Measurements from ENCODE around the gene C8A. TPM values are rescaled to one million over a fixed set of nuclear protein-coding genes. Genes with fewer than 3 reads are reported as not detected.

Gene C8A
- total RNA-seq, 1 experiment from 2014 or later: not detected

DNA sequence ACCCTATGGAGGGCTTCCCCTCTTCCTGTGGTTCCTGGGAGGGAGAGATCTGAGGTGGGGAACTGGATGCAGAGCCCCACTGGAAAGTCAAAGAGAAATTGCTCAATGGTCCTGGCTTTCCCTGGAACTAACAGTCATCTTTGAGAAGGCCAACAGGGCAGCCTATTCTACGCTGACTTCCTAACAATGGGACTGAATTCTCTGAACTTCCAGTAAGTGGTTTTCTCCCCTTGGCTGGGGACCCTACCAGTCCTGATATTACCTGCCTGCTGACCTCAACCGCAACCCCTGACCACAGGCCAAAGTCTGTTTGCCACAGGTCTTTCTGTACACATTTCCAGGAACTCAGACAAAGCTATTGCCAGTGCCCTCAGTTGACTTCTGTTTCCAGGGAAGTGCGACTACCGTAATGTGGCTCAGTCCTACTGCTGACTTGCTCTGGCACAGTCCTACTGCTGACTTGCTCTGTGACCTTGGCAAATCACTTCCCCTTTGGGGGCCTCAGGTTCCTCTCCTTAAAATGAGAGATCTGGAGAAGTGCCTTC, 55.9 kb downstream of the C8A start:
- in situ Hi-C loops (cut with HindIII; ENCODE audit: low pct_unique_long_range_greater_than_20kb, low sequenced_read_pairs): no loop called here
- no peak for DNase-seq (ENCODE audit: low read depth, low spot score)

- in situ Hi-C loops (cut with HindIII; ENCODE audit: low pct_unique_long_range_greater_than_20kb, low sequenced_read_pairs): no loop called here
- no peak for DNase-seq (ENCODE audit: low read depth, low spot score)
Observed at GRCh38 chr1:56911098-56911938, 56.7 kb downstream of the C8A start.

GRCh38 chr1:56912325-56912724, 57.7 kb downstream of the C8A start:
- in situ Hi-C loops (cut with HindIII; ENCODE audit: low pct_unique_long_range_greater_than_20kb, low sequenced_read_pairs): no loop called here
- no peak for DNase-seq (ENCODE audit: low read depth, low spot score)

DNA sequence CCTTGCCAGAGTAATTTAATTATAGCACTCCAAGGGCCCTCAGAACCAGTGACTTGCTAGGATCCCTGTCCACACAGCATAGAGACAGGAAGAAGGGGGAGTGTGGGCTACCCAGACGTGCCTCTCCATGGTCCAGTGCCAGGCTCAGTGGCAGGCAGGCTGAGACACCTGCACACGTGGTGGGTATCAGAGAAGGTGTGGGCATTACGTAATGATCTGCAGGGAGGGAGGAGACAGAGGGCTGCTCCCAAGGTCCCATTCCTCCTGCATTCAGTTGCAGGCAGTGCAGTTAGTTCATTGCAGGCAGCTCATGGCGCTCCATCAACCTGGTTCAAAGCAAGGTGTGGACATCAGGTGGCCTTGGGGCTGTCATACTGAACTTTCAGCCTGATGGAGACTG, 61.4 kb downstream of the C8A start:
- in situ Hi-C loops (cut with HindIII; ENCODE audit: low pct_unique_long_range_greater_than_20kb, low sequenced_read_pairs): no loop called here
- DNase-seq (ENCODE audit: low read depth, low spot score): no peak

- in situ Hi-C loops (cut with HindIII; ENCODE audit: low pct_unique_long_range_greater_than_20kb, low sequenced_read_pairs): no loop called here
- DNase-seq (ENCODE audit: low read depth, low spot score): no peak
Observed at GRCh38 chr1:56916630-56917029, 62.0 kb downstream of the C8A start.

DNA sequence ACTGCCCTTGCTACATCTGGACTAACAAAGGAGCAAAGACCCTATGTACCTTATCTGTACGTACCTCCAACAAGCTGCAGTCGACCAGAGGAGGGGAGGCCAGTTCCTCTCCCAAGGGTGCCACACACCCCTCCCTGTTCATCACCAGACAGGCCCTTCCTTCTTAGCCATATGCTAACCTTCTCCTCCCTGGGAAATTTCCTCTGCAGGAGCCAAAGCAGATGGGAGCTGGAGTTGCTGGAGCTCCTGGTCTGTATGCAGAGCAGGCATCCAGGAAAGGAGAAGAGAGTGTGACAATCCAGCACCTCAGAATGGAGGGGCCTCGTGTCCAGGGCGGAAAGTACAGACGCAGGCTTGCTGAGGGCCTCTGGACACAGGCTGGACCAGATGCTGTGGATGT, 62.8 kb downstream of the C8A start:
- in situ Hi-C loops (cut with HindIII; ENCODE audit: low pct_unique_long_range_greater_than_20kb, low sequenced_read_pairs): no loop called here
- DNase-seq (ENCODE audit: low read depth, low spot score): no peak

DNA sequence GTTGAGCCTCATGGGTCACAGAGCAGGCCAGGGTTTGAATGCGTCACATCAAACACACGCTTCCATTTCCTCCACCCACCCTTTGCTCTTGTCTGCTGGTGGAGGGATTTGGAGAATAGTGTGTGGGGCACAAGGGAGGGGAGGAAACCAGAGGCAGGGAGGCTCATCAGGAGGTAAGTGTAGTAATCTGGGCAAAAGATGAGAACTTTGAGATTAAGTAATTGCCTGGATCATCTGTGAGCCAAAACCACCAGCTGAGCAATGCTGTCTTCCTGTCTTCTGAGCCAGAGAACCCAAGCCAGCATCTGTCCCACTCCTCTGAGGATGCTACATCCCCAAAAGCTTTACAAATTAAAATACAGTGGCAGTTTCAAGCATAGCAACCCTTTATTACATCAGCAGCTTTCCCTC, 66.0 kb downstream of the C8A start:
- DNase-seq (ENCODE audit: low read depth, low spot score): no peak
- in situ Hi-C loops (cut with HindIII; ENCODE audit: low pct_unique_long_range_greater_than_20kb, low sequenced_read_pairs): no loop called here

- no peak for DNase-seq (ENCODE audit: low read depth, low spot score)
- in situ Hi-C loops (cut with HindIII; ENCODE audit: low pct_unique_long_range_greater_than_20kb, low sequenced_read_pairs): no loop called here
Observed at GRCh38 chr1:56921479-56921878, 66.9 kb downstream of the C8A start.

DNA sequence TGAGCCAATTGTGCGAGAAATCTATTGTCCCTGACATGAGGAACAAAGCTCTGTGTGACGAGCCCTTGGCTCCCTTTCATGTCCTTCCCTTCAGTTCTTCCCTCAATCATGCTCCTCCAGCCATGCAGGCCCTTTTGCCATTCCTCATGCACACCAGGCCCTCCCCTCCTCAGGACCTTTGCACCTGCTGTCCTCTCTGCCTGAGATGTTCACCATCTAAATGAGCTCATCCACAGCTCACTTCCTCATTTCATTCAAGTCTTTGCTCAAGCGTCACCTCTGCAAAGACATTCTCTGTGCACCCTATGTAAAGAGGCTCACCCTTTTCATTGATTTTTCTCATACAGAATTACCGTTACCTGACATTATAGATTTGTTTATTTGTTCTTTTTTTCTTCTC, 67.5 kb downstream of the C8A start:
- in situ Hi-C loops (cut with HindIII; ENCODE audit: low pct_unique_long_range_greater_than_20kb, low sequenced_read_pairs): no loop called here
- no peak for DNase-seq (ENCODE audit: low read depth, low spot score)

GRCh38 chr1:56922507-56922906, 67.9 kb downstream of the C8A start:
- in situ Hi-C loops (cut with HindIII; ENCODE audit: low pct_unique_long_range_greater_than_20kb, low sequenced_read_pairs): no loop called here

DNA sequence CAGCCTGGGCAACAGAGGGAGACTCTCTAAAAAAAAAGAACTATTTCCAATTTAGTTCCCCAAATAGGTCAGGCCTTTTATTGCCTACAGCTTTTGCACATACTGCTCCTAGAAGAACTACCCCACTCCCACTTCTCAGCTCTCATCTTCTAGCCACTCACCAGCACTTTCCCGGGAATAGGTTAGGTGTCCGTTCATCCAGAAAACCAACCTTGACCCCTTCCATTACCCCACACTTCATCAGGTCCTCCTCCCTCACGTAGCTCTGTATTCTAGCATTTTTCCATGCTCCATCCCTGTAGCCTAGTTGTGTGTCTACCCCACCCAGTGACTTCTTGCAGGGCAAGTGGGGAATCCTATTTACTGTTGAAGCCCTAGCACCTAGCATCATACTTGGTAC, 68.6 kb downstream of the C8A start:
- DNase-seq (ENCODE audit: low read depth, low spot score): no peak
- in situ Hi-C loops (cut with HindIII; ENCODE audit: low pct_unique_long_range_greater_than_20kb, low sequenced_read_pairs): no loop called here

More at GRCh38 chr1:56922507-56922906, 67.9 kb downstream of the C8A start:
- no peak for DNase-seq (ENCODE audit: low read depth, low spot score)

GRCh38 chr1:56924116-56924515, 69.5 kb downstream of the C8A start:
- no peak for DNase-seq (ENCODE audit: low read depth, low spot score)
- in situ Hi-C loops (cut with HindIII; ENCODE audit: low pct_unique_long_range_greater_than_20kb, low sequenced_read_pairs): no loop called here

GRCh38 chr1:56925193-56925592, 70.6 kb downstream of the C8A start:
- no peak for DNase-seq (ENCODE audit: low read depth, low spot score)
- in situ Hi-C loops (cut with HindIII; ENCODE audit: low pct_unique_long_range_greater_than_20kb, low sequenced_read_pairs): no loop called here

- DNase-seq (ENCODE audit: low read depth, low spot score): no peak
Observed at GRCh38 chr1:56927171-56927570, 72.6 kb downstream of the C8A start.

DNA sequence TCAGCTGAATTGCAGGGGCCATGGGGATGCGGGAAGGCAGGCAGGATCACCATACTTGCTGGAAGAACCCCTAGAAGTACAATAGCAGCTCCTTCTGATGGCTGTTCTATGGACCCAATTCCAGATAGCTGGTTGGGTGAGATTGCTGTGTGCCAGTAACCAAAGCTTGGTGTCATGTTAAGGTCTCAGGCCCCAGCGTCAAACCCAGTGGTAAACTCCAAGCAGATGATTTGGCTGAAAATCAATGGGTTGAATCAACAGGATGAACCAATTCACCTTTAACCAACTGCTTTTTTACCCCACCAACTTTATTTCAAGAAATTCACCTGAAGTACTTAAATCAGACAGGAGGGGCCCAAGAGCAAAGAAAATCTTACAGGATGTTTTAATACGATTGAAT, 73.4 kb downstream of the C8A start:
- DNase-seq (ENCODE audit: low read depth, low spot score): no peak
- in situ Hi-C loops (cut with HindIII; ENCODE audit: low pct_unique_long_range_greater_than_20kb, low sequenced_read_pairs): no loop called here

More at GRCh38 chr1:56927171-56927570, 72.6 kb downstream of the C8A start:
- in situ Hi-C loops (cut with HindIII; ENCODE audit: low pct_unique_long_range_greater_than_20kb, low sequenced_read_pairs): no loop called here

- in situ Hi-C loops (cut with HindIII; ENCODE audit: low pct_unique_long_range_greater_than_20kb, low sequenced_read_pairs): no loop called here
- DNase-seq (ENCODE audit: low read depth, low spot score): no peak
Observed at GRCh38 chr1:56929492-56929891, 74.9 kb downstream of the C8A start.

GRCh38 chr1:56931211-56931610, 76.6 kb downstream of the C8A start:
- no peak for DNase-seq (ENCODE audit: low read depth, low spot score)
- in situ Hi-C loops (cut with HindIII; ENCODE audit: low pct_unique_long_range_greater_than_20kb, low sequenced_read_pairs): no loop called here

DNA sequence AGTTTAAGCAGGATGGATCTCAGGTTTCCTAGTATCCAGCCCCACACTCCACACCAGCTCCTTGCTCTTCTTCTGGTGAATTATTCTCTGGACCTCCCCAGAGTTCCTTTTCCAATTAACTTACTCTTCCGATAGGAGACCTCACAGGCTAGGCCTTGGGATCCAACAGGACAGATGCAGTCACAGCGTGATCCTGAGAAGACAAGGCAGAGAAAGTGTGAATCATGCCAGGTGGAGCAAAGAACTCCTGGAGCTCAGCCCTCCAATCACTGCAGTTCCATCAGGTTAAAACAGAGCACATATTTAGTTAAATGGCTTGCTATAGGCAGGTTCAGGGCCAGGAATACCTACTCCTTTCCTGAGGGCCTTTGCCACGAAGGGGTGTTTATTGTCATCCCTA, 77.1 kb downstream of the C8A start:
- in situ Hi-C loops (cut with HindIII; ENCODE audit: low pct_unique_long_range_greater_than_20kb, low sequenced_read_pairs): no loop called here
- DNase-seq (ENCODE audit: low read depth, low spot score): no peak

DNA sequence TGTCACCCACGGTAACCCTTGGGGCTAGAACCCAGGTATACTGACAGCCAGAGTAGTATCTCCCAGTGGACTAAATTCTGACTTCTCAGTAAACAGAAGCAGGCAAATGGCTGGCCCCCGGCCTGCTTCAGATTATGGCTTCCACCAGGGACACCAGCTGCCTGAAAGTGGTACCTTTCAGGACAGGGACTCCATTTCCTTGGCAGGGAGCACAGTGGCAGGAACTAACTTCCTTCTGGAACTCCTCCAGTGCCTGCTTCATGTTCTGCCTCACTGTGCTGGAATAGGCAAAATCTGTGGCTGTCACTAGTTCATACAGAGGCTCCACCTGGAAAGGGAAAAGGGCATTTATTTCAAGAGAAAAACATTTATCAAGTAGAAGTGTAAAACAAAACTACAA, 78.6 kb downstream of the C8A start:
- DNase-seq (ENCODE audit: low read depth, low spot score): no peak
- in situ Hi-C loops (cut with HindIII; ENCODE audit: low pct_unique_long_range_greater_than_20kb, low sequenced_read_pairs): no loop called here

All from SK-MEL-5 (cell line).